ENCODE measurements around the gene PSMG1. TPM values are rescaled to one million over a fixed set of nuclear protein-coding genes. Genes with fewer than 3 reads are reported as not detected.

The PSMG1 gene
- polyA plus RNA-seq, 1 of the 3 experiments (the other 2 are of a cell fraction): 39.6 TPM

GRCh38 chr21:39197448-39198233 lies 14.4 kb upstream of the PSMG1 start:
- Histone ChIP-seq H3K9me2 (no peaks in the 10 kb centered on the region), H3K9me3 (no peaks in the 10 kb centered on the region), H3K27me3 (ENCODE audit: insufficient read depth) (no peaks in the 10 kb centered on the region), H3K9ac (no peak overlapping the region), H2AFZ (ENCODE audit: low read depth) (no peak overlapping the region), H3K36me3 (replicated peaks in 1 of 2; ENCODE audit: control insufficient read depth in 1 of 2, insufficient read depth in 2 of 2, low read length in 1 of 2) (peaks cover 81 to 82% of the 10 kb centered on the region in 2 experiments), H3K4me3 (ENCODE audit: low read depth in 2 of 2, low read length in 1 of 2) (no peak overlapping the region), H3K4me1 (ENCODE audit: control insufficient read depth in 1 of 2, insufficient read depth in 2 of 2, low read depth in 1 of 2, low read length in 1 of 2) (no peaks in the 10 kb centered on the region; a peak in 1 of 4 replicates), H3F3A (replicated peaks; ENCODE audit: insufficient read depth) (peaks cover 17% of the 10 kb centered on the region), H3K79me2 (ENCODE audit: insufficient read depth) (no peaks in the 10 kb centered on the region; the same call in 1 of the 2 replicates), H3K4me2 (no peak overlapping the region), H3K27ac (ENCODE audit: low read depth in 2 of 2, low read length in 1 of 2) (no peak overlapping the region), H4K20me1 (ENCODE audit: insufficient read depth) (no peaks in the 10 kb centered on the region; the same call in 1 of the 2 replicates)
- 95% methylated on average over 5 of the region's 5 CpGs for WGBS (ENCODE audit: low lambda C conversion rate)
- TF ChIP-seq TAF1 (IDR thresholded peaks at IDR 0.05; ENCODE audit: borderline replicate concordance, low read depth, low read length) (no peak), RXRA (IDR thresholded peaks at IDR 0.05; ENCODE audit: borderline replicate concordance, low read depth) (no peak), ELF1 (IDR thresholded peaks at IDR 0.05) (no peak), FOXM1 (IDR thresholded peaks at IDR 0.05; ENCODE audit: low read depth) (no peak), REST (IDR thresholded peaks at IDR 0.05; ENCODE audit: low read depth, low read length) (no peak), NFIC (IDR thresholded peaks at IDR 0.05; ENCODE audit: borderline replicate concordance) (no peak), JUND (IDR thresholded peaks at IDR 0.05) (no peak)
- TF ChIP-seq, protein P1, sequence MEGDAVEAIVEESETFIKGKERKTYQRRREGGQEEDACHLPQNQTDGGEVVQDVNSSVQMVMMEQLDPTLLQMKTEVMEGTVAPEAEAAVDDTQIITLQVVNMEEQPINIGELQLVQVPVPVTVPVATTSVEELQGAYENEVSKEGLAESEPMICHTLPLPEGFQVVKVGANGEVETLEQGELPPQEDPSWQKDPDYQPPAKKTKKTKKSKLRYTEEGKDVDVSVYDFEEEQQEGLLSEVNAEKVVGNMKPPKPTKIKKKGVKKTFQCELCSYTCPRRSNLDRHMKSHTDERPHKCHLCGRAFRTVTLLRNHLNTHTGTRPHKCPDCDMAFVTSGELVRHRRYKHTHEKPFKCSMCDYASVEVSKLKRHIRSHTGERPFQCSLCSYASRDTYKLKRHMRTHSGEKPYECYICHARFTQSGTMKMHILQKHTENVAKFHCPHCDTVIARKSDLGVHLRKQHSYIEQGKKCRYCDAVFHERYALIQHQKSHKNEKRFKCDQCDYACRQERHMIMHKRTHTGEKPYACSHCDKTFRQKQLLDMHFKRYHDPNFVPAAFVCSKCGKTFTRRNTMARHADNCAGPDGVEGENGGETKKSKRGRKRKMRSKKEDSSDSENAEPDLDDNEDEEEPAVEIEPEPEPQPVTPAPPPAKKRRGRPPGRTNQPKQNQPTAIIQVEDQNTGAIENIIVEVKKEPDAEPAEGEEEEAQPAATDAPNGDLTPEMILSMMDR (IDR thresholded peaks at IDR 0.05): no peak
- POLR2A ChIA-PET: no interaction called here
- CTCF ChIA-PET: no interaction called here
- DNase-seq: no peak

- H3K9ac ChIP-seq: no peak overlapping the region
- peaks cover 75 to 77% of the 10 kb centered on the region in 2 experiments for H3K36me3 ChIP-seq (replicated peaks in 1 of 2; ENCODE audit: control insufficient read depth in 1 of 2, insufficient read depth in 2 of 2, low read length in 1 of 2)
- ChIA-PET CTCF (no interaction called here), POLR2A (no interaction called here)
- H4K20me1 ChIP-seq (ENCODE audit: insufficient read depth): no peaks in the 10 kb centered on the region; the same call in 1 of the 2 replicates
- no peaks in the 10 kb centered on the region for H3K9me2 ChIP-seq
- WGBS (ENCODE audit: low lambda C conversion rate): 93% methylated on average over 1 of the region's 1 CpG
- no peaks in the 10 kb centered on the region; a peak in 1 of 4 replicates for H3K4me1 ChIP-seq (ENCODE audit: control insufficient read depth in 1 of 2, insufficient read depth in 2 of 2, low read depth in 1 of 2, low read length in 1 of 2)
- H3K27ac ChIP-seq (ENCODE audit: low read depth in 2 of 2, low read length in 1 of 2): no peak overlapping the region
- no peak overlapping the region for H3K4me2 ChIP-seq
- no peaks in the 10 kb centered on the region for H3K27me3 ChIP-seq (ENCODE audit: insufficient read depth)
- H2AFZ ChIP-seq (ENCODE audit: low read depth): no peak overlapping the region
- no peak for TF ChIP-seq NFIC (IDR thresholded peaks at IDR 0.05; ENCODE audit: borderline replicate concordance)
- TF ChIP-seq SMC3 (IDR thresholded peaks at IDR 0.05; ENCODE audit: low read depth, low read length): no peak
- no peak for TF ChIP-seq FOXM1 (IDR thresholded peaks at IDR 0.05; ENCODE audit: low read depth)
- no peak for TF ChIP-seq TCF12 (IDR thresholded peaks at IDR 0.05)
- TF ChIP-seq, protein P2, sequence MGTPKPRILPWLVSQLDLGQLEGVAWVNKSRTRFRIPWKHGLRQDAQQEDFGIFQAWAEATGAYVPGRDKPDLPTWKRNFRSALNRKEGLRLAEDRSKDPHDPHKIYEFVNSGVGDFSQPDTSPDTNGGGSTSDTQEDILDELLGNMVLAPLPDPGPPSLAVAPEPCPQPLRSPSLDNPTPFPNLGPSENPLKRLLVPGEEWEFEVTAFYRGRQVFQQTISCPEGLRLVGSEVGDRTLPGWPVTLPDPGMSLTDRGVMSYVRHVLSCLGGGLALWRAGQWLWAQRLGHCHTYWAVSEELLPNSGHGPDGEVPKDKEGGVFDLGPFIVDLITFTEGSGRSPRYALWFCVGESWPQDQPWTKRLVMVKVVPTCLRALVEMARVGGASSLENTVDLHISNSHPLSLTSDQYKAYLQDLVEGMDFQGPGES (IDR thresholded peaks at IDR 0.05; ENCODE audit: low read depth, low read length): no peak
- TF ChIP-seq MXI1 (IDR thresholded peaks at IDR 0.05; ENCODE audit: low read depth, low read length): no peak
- TF ChIP-seq EZH2phosphoT487 (IDR thresholded peaks at IDR 0.05; ENCODE audit: borderline replicate concordance, low read depth): no peak
- no peak for TF ChIP-seq FOSL2 (IDR thresholded peaks at IDR 0.05; ENCODE audit: borderline replicate concordance, low read depth)
- TF ChIP-seq RXRA (IDR thresholded peaks at IDR 0.05; ENCODE audit: borderline replicate concordance, low read depth): no peak
- TF ChIP-seq USF1 (IDR thresholded peaks at IDR 0.05; ENCODE audit: borderline replicate concordance, low read depth): no peak
- no peak overlapping the region for H3K4me3 ChIP-seq (ENCODE audit: low read depth in 2 of 2, low read length in 1 of 2)
- H3K9me3 ChIP-seq: no peaks in the 10 kb centered on the region
- DNase-seq: no peak
- H3K79me2 ChIP-seq (ENCODE audit: insufficient read depth): no peaks in the 10 kb centered on the region; the same call in 1 of the 2 replicates
- H3F3A ChIP-seq (replicated peaks; ENCODE audit: insufficient read depth): peaks cover 17% of the 10 kb centered on the region
Measured at GRCh38 chr21:39196838-39197237, 13.6 kb upstream of the PSMG1 start.

All from SK-N-SH (cell line).